HL-60 (cell line): ENCODE results near the gene XKR7.
A peak's percentile ranks its signal among the peaks of the same experiment; 100 is the strongest.

Experiments used
- DNase-seq, 2 experiments: peaks; one replicate each; pipeline ENCODE4 v3.0.0-alpha.2; 2010 to 2020; ENCODE audit warnings: low read depth in 1 of 2, low spot score in 1 of 2
- H3K27ac ChIP-seq: fragments of 250-450 bp; sonication (Bioruptor Pico); replicated peaks from 2 replicates; pipeline ENCODE4 v1.5.1; 2020; ENCODE audit warnings: mild to moderate bottlenecking, moderate library complexity
- H3K27me3 ChIP-seq: fragments of 250-450 bp; sonication (Bioruptor Pico); 2 replicates; pipeline ENCODE4 v1.5.1; 2021; ENCODE audit warnings: mild to moderate bottlenecking, moderate library complexity; ENCODE audit not compliant: insufficient read depth, poor library complexity, severe bottlenecking
- H3K4me3 ChIP-seq: replicated peaks from 2 replicates; pipeline ENCODE4 v1.5.1; 2011; ENCODE audit warnings: mild to moderate bottlenecking, control low read depth, low read length; ENCODE audit not compliant: insufficient read depth
- CTCF ChIP-seq: IDR thresholded peaks from one replicate; pipeline ENCODE4 v1.5.1; 2011; ENCODE audit warnings: low read length, control low read depth, inconsistent platforms; ENCODE audit not compliant: insufficient read depth
- GABPA ChIP-seq: IDR thresholded peaks from 2 replicates; pipeline ENCODE4 v1.6.1; 2012; ENCODE audit warnings: low read depth
- POLR2AphosphoS5 ChIP-seq: IDR thresholded peaks from 2 replicates; pipeline ENCODE4 v1.6.1; 2012; ENCODE audit warnings: low read depth
- REST ChIP-seq: IDR thresholded peaks from 2 replicates; pipeline ENCODE4 v1.6.1; 2012; ENCODE audit warnings: low read depth; ENCODE audit not compliant: insufficient replicate concordance
- SPI1 ChIP-seq: IDR thresholded peaks from 2 replicates; pipeline ENCODE4 v1.6.1; 2012; ENCODE audit warnings: low read depth, mild to moderate bottlenecking, borderline replicate concordance

Gene XKR7

GRCh38 chr20:32052778-32053362, 84.9 kb downstream of the XKR7 start:
- Histone ChIP-seq H3K4me3 (peak overlapping the region; percentile 91), H3K27ac (peak overlapping the region; percentile 88), H3K27me3 (no peaks in the 10 kb centered on the region)
- peak; percentile 78 to 85 for DNase-seq
- no peak for TF ChIP-seq CTCF
- TF ChIP-seq SPI1: no peak
- TF ChIP-seq GABPA: no peak
- no peak for TF ChIP-seq REST
- TF ChIP-seq POLR2AphosphoS5: no peak
